Activated T-cell treated with anti-CD3 and anti-CD28 coated beads for 4 hours (primary cell): ENCODE results near the gene TWIST2.

Experiments
- DNase-seq: peaks from one replicate; pipeline ENCODE4 v3.0.0-alpha.2; 2020

The TWIST2 gene

GRCh38 chr2:238907717-238908173, 59.9 kb downstream of the TWIST2 start:
- DNase-seq = no peak

GRCh38 chr2:238908960-238909951, 61.4 kb downstream of the TWIST2 start:
- no peak for DNase-seq

- DNase-seq = no peak
These were observed 63.0 kb downstream of the TWIST2 start for GRCh38 chr2:238910751-238911351.

- no peak for DNase-seq
These were observed 63.7 kb downstream of the TWIST2 start for GRCh38 chr2:238911376-238912227.

- no peak for DNase-seq
These were observed 64.5 kb downstream of the TWIST2 start for GRCh38 chr2:238912228-238912915.

GRCh38 chr2:238912916-238913875, 65.3 kb downstream of the TWIST2 start:
- DNase-seq = no peak

- DNase-seq = no peak
These were observed 66.2 kb downstream of the TWIST2 start for GRCh38 chr2:238913931-238914647.

- DNase-seq = no peak
These were observed 66.7 kb downstream of the TWIST2 start for GRCh38 chr2:238914648-238915015.

GRCh38 chr2:238915196-238915595, 67.3 kb downstream of the TWIST2 start:
- no peak for DNase-seq

- no peak for DNase-seq
These were observed 67.7 kb downstream of the TWIST2 start for GRCh38 chr2:238915596-238915995.

- DNase-seq = no peak
These were observed 68.4 kb downstream of the TWIST2 start for GRCh38 chr2:238916176-238916874.

GRCh38 chr2:238916875-238917590, 69.1 kb downstream of the TWIST2 start:
- no peak for DNase-seq

GRCh38 chr2:238919307-238919706, 71.4 kb downstream of the TWIST2 start:
- no peak for DNase-seq

GRCh38 chr2:238920053-238920452, 72.2 kb downstream of the TWIST2 start:
- no peak for DNase-seq

GRCh38 chr2:238920601-238921001, 72.7 kb downstream of the TWIST2 start:
- DNase-seq = no peak

- no peak for DNase-seq
These were observed 73.4 kb downstream of the TWIST2 start for GRCh38 chr2:238921259-238921658.

- no peak for DNase-seq
These were observed 73.9 kb downstream of the TWIST2 start for GRCh38 chr2:238921681-238922319.

GRCh38 chr2:238922435-238922834, 74.5 kb downstream of the TWIST2 start:
- DNase-seq = no peak

- no peak for DNase-seq
These were observed 76.1 kb downstream of the TWIST2 start for GRCh38 chr2:238924032-238924431.
